GM12865 (cell line): Measurements from ENCODE around the gene NSUN7.
"Not testable (repeated sequence)": the region's sequence is repeated elsewhere in the genome, so short reads cannot be mapped to it uniquely, and the experiment has no call there.

Source experiments
- DNase-seq: peaks from one replicate; pipeline ENCODE4 v3.0.0; 2010; ENCODE audit warnings: low read depth
- H3K4me3 ChIP-seq: 2 replicates; pipeline ENCODE4 v1.5.1; 2011; ENCODE audit warnings: mild to moderate bottlenecking, low read depth, low read length, control low read depth
- CTCF ChIP-seq: IDR thresholded peaks from 2 replicates; pipeline ENCODE4 v1.5.1; 2011; ENCODE audit warnings: low read length, control low read depth, low read depth, inconsistent platforms; ENCODE audit not compliant: insufficient read depth; ENCODE audit errors: missing control alignments

NSUN7 gene

GRCh38 chr4:40811956-40812355, 62.2 kb downstream of the NSUN7 start:
- H3K4me3 ChIP-seq, result no peak overlapping the region
- no peak for TF ChIP-seq CTCF
- no peak for DNase-seq

- H3K4me3 ChIP-seq, result no peak overlapping the region
- no peak for TF ChIP-seq CTCF
- DNase-seq, result no peak
These were observed 62.6 kb downstream of the NSUN7 start for GRCh38 chr4:40812386-40812785.

- no peak overlapping the region for H3K4me3 ChIP-seq
- no peak for TF ChIP-seq CTCF
- DNase-seq, result no peak
These were observed 63.1 kb downstream of the NSUN7 start for GRCh38 chr4:40812856-40813255.

GRCh38 chr4:40817157-40817556, 67.4 kb downstream of the NSUN7 start:
- DNase-seq, H3K4me3 ChIP-seq: not testable (repeated sequence)

GRCh38 chr4:40820101-40820500, 70.3 kb downstream of the NSUN7 start:
- TF ChIP-seq CTCF, result no peak
- DNase-seq, result no peak
- no peak overlapping the region for H3K4me3 ChIP-seq

GRCh38 chr4:40822420-40823166, 72.8 kb downstream of the NSUN7 start:
- no peak overlapping the region for H3K4me3 ChIP-seq
- no peak for DNase-seq
- TF ChIP-seq CTCF, result no peak

- no peak overlapping the region for H3K4me3 ChIP-seq
- TF ChIP-seq CTCF, result no peak
- DNase-seq, result peak; percentile 35
These were observed 75.5 kb downstream of the NSUN7 start for GRCh38 chr4:40825014-40825838.
